Epithelial cell of proximal tubule (primary cell): ENCODE measurements around the gene CACNA1C. TPM values are rescaled to one million over a fixed set of nuclear protein-coding genes. Genes with fewer than 3 reads are reported as not detected.
A peak's percentile ranks its signal among the peaks of the same experiment; 100 is the strongest.

Source experiments
- DNase-seq: peaks from one replicate; pipeline ENCODE4 v3.0.0-alpha.2; 2011; ENCODE audit warnings: low read depth
- H3K4me3 ChIP-seq: 2 replicates; pipeline ENCODE4 v1.5.1; 2011; ENCODE audit warnings: low read depth, mild to moderate bottlenecking, low read length
- total RNA-seq: library from RNA; depleted of rRNA; stranded (reverse); fragments of >200 nt; gene quantifications from 2 replicates; pipeline ENCODE4 v1.2.3, GENCODE V29; 2015
- TF ChIP-seq, protein P1 (sequence below): conservative IDR thresholded peaks from 2 replicates; pipeline ENCODE4 v1.5.1; 2012; ENCODE audit warnings: low read depth, mild to moderate bottlenecking, low read length

Gene CACNA1C
- total RNA-seq, 1 donor from 2014 or later, result not detected

DNA sequence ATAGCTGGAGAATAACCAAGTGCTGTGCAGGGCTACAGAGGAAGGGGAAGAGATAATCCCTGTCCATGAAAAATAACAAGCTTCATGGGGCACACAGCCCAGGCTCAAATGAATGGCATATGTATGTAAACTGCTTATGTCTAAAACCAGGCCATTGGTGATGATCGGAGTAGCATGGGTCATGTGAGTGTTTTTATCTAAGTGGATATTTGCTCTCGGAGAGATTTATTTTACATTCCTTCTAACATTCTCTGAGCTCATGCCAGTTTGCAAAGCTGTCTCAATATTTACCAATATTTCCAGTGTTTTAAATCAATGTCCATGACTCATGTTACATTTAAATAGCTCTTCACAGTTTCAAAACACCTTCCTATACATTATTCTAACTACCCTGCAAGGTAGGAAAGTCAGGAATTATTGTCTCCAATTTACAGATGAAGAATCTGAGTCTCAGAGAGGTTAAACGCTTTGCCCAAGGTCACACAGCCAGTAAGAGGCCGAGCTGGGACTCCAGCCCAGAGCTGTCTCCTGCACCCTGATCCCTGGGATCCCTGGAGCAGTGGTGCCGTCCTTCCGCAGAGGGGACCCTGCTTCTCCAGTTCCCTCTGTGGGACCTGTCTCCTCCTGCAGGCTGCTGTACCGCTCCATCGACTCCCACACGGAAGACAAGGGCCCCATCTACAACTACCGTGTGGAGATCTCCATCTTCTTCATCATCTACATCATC is 555.3 kb downstream of the CACNA1C start:
- no peak for DNase-seq
- no peak overlapping the region for H3K4me3 ChIP-seq
- TF ChIP-seq, protein P1, sequence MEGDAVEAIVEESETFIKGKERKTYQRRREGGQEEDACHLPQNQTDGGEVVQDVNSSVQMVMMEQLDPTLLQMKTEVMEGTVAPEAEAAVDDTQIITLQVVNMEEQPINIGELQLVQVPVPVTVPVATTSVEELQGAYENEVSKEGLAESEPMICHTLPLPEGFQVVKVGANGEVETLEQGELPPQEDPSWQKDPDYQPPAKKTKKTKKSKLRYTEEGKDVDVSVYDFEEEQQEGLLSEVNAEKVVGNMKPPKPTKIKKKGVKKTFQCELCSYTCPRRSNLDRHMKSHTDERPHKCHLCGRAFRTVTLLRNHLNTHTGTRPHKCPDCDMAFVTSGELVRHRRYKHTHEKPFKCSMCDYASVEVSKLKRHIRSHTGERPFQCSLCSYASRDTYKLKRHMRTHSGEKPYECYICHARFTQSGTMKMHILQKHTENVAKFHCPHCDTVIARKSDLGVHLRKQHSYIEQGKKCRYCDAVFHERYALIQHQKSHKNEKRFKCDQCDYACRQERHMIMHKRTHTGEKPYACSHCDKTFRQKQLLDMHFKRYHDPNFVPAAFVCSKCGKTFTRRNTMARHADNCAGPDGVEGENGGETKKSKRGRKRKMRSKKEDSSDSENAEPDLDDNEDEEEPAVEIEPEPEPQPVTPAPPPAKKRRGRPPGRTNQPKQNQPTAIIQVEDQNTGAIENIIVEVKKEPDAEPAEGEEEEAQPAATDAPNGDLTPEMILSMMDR, result no peak

DNA sequence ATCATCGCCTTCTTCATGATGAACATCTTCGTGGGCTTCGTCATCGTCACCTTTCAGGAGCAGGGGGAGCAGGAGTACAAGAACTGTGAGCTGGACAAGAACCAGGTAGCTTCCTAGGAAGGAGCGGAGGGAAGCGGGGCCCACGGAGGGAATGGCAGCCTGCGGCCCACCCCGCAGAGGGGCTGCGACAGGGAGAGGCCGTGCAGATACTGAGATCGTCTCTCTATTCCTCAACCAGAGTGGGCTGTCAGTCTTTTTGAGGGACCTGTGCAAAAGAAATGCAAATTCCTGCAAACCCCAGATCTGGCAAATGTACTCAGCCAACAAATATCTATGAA is 555.8 kb downstream of the CACNA1C start:
- no peak for DNase-seq

DNA sequence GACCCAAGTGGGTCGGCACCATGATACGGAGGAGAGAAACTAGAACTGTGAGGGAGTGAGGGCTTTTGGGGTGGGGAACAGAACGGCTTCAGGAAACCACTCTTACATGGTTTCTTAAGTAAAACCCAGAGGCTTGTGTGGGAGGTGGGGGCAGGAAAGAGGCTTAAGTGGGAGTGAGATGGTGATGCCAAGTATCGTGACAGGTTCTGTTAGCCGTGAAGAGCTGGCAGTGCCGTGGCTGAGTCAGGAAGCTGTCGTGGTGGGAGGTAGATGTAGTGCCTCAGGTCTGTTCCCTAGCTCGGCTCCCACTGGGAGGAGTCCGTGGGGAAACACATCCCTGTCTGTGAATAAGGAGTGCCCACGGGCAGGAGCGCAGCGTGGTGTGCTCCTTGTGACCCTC is 556.2 kb downstream of the CACNA1C start:
- DNase-seq, result no peak
- TF ChIP-seq, protein P1, result no peak
- H3K4me3 ChIP-seq, result no peak overlapping the region

More for the DNA sequence above, 555.8 kb downstream of the CACNA1C start:
- no peak overlapping the region for H3K4me3 ChIP-seq
- TF ChIP-seq, protein P1, result no peak

DNA sequence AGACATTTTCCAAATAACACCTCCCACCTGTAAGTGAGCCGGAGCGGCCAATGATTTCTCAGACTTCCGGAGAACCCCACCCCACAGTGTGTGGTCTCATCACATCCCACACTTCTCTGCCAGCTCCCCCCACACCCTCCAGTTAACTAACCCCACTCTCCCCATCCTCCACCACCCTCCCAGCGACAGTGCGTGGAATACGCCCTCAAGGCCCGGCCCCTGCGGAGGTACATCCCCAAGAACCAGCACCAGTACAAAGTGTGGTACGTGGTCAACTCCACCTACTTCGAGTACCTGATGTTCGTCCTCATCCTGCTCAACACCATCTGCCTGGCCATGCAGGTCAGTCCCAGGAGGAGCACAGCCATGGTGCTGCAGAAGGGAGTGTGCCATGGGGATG is 557.6 kb downstream of the CACNA1C start:
- TF ChIP-seq, protein P1, result no peak
- H3K4me3 ChIP-seq, result no peak overlapping the region
- DNase-seq, result no peak

DNA sequence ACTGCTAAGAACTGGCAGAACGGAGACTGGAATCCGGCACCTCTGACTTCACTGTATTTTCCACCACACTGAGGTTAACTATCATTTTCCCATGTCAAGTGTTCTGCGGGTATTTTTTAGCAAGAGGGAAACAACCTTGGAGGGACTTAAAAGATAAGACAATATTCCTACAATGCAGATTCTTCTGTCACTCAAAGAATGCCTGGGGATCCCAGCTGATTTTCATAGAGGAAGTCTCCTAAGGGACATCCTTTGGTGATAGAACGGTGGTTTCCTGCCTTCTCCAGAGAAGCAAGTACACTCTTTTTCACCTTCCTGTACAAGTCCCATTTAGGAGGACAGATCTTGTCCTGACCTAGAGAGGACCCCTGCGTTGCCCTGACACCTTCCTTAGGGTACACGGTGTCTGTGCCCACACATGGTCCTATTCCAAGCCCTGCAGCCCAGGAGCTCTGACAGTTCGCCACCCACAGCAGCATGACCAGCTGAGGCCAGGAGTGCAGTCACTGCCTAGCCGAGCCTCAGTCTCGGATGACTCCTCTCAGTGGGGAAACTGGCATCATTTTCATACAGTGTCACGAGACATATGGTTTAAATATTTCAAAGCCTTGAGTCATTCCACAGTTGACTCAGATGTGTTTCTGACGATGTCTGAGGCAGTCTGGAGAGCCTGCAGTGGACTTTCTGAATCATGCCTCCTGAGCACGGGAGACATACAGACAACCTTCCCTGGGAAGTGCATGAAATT is 560.7 kb downstream of the CACNA1C start:
- H3K4me3 ChIP-seq, result no peak overlapping the region
- TF ChIP-seq, protein P1, result no peak
- DNase-seq, result peak; percentile 63

DNA sequence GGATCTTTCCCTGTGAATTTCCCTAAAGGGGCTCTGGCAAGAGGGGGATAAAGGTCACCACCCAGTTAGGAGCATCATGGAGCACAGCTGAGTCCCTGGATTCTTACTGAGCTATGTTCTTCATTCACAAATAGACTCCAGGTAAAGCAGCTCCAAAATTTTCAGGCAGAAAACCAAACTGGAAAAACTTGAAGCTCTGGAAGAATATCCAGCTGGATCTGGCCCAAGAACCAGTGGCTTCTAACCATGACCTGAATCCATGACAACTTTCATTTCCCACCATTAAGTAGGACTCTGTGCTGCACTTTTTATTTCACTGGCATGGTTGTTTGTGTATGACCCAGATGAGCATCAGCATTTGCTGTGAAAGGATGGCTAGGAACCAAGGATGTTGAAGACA is 561.6 kb downstream of the CACNA1C start:
- no peak for DNase-seq
- TF ChIP-seq, protein P1, result no peak
- no peak overlapping the region for H3K4me3 ChIP-seq
